Esophagus mucosa (tissue), 1 donor: ENCODE results near the gene HES4. TPM values are rescaled to one million over a fixed set of nuclear protein-coding genes. Genes with fewer than 3 reads are reported as not detected.
"Not testable (repeated sequence)": the region's sequence is repeated elsewhere in the genome, so short reads cannot be mapped to it uniquely, and the experiment has no call there.

Source experiments
- ATAC-seq: fragments of 200-7000 bp; cut with Tn5 transposase; one replicate; pipeline ENCODE4 v1.9.1; 2020
- total RNA-seq: library from RNA; stranded (reverse); gene quantifications from one replicate; pipeline ENCODE4 v1.2.4, GENCODE V29; 2023
- donor health status: DM: yes; HTN: yes; CAD: no.

The HES4 gene
- total RNA-seq, 1 donor from 2014 or later, result 15.7 TPM

- ATAC-seq, result no peak
Observed at GRCh38 chr1:978835-979743, 20.8 kb downstream of the HES4 start.

GRCh38 chr1:978069-978834, 21.6 kb downstream of the HES4 start:
- no peak for ATAC-seq

- not testable (repeated sequence) for ATAC-seq
Observed at GRCh38 chr1:976791-977190, 23.1 kb downstream of the HES4 start.

- ATAC-seq, result peak; percentile 52
Observed at GRCh38 chr1:975896-976683, 23.8 kb downstream of the HES4 start.

- ATAC-seq, result no peak
Observed at GRCh38 chr1:975365-975764, 24.5 kb downstream of the HES4 start.

- ATAC-seq, result no peak
Observed at GRCh38 chr1:974687-975328, 25.1 kb downstream of the HES4 start.

- no peak for ATAC-seq
Observed at GRCh38 chr1:974293-974640, 25.6 kb downstream of the HES4 start.

GRCh38 chr1:973459-974292, 26.2 kb downstream of the HES4 start:
- no peak for ATAC-seq

GRCh38 chr1:972726-973458, 27.0 kb downstream of the HES4 start:
- ATAC-seq, result no peak

GRCh38 chr1:971751-972506, 28.0 kb downstream of the HES4 start:
- no peak for ATAC-seq

GRCh38 chr1:970973-971730, 28.7 kb downstream of the HES4 start:
- ATAC-seq, result peak; percentile 59

GRCh38 chr1:970242-970972, 29.5 kb downstream of the HES4 start:
- no peak for ATAC-seq

GRCh38 chr1:969260-969855, 30.5 kb downstream of the HES4 start:
- ATAC-seq, result no peak

GRCh38 chr1:967466-968343, 32.2 kb downstream of the HES4 start:
- peak; percentile 52 for ATAC-seq

GRCh38 chr1:966704-967300, 33.1 kb downstream of the HES4 start:
- ATAC-seq, result peak; percentile 75

GRCh38 chr1:966135-966703, 33.7 kb downstream of the HES4 start, which contains the start of gene PLEKHN1:
TSS of gene PLEKHN1 (plus strand) at chr1:966482. CDS start at chr1:966532, 50 bp downstream.
- peak; percentile 71 for ATAC-seq
